GM18868 (cell line): Measurements from ENCODE around the gene SSRP1.
A peak's percentile ranks its signal among the peaks of the same experiment; 100 is the strongest.

Experiments used
- ATAC-seq: cut with Tn5 transposase; IDR thresholded peaks from one replicate; pipeline ENCODE4 v1.9.1; 2021; ENCODE audit warnings: mild to moderate bottlenecking, moderate library complexity; ENCODE audit not compliant: unreplicated experiment

The SSRP1 gene

DNA sequence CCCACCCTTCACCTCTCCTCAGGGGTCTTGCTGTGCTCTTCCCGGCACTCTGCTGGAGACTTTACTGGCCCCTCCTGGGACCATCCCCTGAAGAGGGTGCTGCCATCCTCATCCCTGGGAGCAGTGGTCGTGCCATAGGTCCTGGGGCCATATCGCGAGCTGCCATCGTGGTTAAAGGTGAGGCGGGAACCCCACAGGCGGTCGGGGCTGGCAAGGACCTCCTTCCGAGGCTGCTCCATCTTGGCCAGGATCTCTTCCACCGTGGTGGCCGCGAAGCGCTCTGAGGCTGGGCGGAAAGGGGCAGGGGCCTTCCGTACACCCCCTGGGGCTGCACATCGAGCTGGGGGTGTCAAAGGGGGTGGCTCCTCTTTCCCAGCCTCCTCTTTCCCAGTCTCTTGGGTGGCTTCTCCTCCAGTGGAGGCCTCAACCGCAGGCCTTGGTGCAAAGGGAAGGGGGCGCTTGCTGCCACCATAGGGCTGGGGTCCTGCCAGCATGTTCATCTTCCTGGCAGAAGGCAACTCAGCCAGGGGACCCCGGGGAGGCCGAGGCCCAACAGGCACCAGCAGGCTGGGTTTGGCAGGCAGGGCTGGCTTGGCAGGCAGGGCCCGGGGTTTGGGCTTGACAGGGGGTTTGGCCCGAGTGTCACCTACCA, 15.5 kb downstream of the SSRP1 start:
- ATAC-seq: no peak

- ATAC-seq: no peak
Measured at GRCh38 chr11:57318178-57318577, 17.5 kb downstream of the SSRP1 start.

- ATAC-seq: no peak
Measured at GRCh38 chr11:57316017-57316416, 19.7 kb downstream of the SSRP1 start.

DNA sequence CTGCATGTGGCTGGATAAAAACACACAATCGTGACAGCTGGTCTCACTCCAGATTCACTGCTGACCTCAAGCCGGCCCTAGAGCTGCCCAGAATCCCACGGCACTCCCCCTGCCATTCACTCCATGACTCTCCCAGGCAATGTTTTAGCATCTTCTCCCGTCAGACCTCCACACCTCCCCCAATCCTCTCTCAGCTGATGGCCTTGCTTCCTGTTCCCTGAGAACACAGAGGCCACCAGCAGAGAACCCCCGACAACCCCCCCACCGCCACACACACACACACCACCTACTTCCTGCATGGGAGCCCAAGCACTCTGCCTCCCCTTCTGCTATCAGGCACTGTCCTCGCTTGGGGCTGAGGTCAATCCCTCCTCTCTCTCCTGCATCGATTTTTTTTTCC, 20.2 kb downstream of the SSRP1 start:
- ATAC-seq: no peak

GRCh38 chr11:57314221-57314973, 21.3 kb downstream of the SSRP1 start:
- no peak for ATAC-seq

- no peak for ATAC-seq
Measured at GRCh38 chr11:57313788-57314135, 21.9 kb downstream of the SSRP1 start.

GRCh38 chr11:57313071-57313787, 22.5 kb downstream of the SSRP1 start:
- ATAC-seq: no peak

DNA sequence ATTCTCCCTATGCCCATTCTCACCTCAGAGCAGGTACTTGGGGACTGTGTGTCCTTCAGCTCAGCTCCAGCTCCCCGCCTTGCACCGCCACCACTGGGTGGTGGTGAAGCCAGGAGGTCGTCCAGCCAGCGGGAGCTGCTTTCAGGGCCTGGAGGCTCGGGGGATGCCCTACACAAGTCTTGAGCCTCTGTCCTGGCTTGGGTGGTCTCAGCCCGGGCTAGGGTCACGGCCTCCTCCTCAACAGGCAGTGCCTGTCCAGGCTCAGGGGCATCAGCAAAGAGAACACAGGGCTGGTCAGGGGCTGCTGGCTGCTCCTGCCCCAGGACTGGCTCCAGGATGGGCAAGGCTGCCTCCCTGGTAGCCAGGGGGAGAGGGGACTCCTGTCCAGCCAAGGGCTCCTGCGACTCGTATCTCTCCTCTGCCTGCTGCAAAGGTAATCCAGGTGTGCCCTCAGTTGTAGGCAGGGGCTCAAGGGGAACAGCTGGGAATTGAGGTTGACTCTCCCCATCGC, 23.1 kb downstream of the SSRP1 start:
- ATAC-seq: no peak

DNA sequence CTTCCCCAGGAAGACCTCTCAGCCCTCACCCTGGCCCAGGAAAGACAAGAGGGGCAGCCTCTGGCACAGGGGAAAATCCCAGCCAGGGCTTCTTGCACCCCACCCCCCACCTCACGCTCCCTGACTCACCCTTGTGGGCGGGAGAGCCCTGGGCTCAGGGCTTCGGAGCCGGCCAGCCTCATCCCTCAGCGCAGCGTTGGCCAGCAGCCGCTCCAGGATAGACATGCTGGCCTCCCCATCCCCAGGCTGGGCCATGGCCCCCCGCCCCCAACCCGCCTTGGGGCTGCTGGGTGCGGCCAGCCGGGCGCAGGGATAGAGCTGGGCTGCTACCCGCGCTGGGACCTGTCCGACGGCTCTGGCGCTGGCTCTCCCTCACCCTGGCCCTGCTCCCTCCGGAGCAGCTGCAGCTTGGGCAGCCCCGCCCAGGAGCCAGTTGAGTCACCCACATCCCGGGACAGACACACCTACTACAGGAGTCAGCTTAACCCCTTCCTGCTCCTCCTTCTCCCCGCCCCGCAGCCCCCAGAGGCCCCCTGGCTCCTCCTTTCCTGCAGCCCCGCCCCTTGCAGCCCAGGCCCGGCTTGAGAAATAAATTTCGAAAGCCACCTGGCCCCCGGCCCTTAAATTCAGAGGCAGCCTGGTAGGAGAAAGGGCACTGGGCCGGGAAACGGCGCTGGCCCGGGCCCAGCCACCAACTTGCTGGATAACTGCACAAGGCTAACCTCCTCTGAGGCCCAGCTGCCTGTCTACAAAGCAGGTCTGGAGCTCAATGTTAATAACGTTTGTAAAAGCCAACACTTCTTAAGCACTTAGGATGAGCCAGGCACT, 24.4 kb downstream of the SSRP1 start:
- peak; percentile 95 for ATAC-seq

GRCh38 chr11:57310630-57311086, 25.0 kb downstream of the SSRP1 start:
- ATAC-seq: no peak

DNA sequence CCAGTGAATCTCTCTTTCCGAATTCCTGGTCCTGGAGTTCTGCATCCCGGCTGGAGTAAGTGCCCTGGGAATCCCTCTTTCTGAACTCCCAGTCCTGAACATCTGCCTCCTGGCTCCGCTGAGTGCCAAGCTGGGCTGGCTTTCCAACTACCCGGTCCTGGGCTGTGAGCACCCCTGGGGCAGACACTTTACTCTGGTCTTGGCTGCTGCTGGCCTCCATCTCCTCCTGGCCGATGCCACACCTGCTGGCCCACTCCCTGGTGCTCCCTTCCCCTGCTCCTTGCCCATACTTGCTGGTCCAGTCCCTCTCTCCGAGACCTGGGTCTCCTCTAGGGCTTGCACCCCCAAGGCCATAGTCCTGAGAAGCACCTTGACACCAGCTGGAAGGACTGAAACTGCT, 25.6 kb downstream of the SSRP1 start:
- no peak for ATAC-seq

- ATAC-seq: no peak
Measured at GRCh38 chr11:57309106-57310059, 26.3 kb downstream of the SSRP1 start.

DNA sequence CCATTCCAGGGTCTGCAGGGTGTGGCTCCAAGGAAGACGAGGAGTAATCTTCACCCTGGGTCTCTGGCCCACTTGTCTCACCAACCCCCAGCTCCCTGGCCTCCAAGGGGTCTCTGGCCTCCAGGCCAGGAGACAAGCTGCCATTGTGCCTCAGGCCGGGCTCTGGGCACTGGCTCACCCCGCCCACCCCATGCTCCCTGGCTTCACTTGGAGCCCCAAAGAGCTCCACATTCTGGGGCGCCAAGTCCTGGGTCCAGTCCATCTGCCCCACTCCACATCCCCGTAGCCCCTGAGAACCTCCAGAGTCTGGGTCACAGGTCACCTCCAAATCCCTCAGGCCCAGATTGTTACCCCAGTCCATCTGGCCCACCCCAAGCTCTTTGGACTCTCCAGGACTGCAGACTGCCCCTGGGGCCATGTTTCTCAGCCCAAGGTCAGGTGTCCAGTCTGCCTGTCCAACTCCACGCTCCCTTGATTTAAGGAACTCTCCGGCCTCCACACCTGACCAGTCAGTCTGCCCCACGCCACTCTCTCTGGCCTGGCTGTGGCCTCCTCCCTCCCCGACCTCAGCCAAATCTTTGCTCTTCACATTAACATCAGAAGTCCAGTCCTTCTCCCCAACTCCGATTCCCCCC, 27.1 kb downstream of the SSRP1 start:
- no peak for ATAC-seq

DNA sequence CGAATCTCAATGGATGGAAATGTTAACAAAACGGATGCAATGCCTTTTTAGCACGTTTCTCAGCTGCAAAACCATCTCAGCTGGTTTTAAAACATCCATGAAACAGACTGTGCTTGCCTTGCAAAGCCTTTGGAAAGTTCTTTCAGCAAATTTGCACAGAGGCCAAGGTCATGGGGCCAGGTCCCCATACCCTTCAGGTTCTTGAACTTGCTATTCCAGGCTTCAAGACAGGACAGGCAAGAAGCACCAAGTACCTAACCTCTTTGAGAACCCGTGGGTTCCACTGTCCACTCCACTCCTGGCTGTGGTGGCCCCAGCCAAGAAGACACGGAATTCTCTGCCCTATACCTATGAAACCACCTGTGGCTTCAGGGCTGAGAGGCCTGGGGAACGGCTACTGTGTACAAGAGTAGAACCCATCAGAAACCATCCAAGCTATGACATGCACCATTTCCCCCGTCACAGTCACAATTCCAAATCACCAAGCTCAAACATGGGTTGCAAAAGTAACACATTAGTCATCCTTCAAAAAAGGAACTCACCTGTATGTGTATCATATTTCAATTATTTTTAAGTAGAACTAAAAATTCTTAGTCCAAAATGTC, 27.9 kb downstream of the SSRP1 start:
- ATAC-seq: no peak

GRCh38 chr11:57306940-57307565, 28.6 kb downstream of the SSRP1 start:
- no peak for ATAC-seq

GRCh38 chr11:57306161-57306876, 29.4 kb downstream of the SSRP1 start:
- no peak for ATAC-seq

DNA sequence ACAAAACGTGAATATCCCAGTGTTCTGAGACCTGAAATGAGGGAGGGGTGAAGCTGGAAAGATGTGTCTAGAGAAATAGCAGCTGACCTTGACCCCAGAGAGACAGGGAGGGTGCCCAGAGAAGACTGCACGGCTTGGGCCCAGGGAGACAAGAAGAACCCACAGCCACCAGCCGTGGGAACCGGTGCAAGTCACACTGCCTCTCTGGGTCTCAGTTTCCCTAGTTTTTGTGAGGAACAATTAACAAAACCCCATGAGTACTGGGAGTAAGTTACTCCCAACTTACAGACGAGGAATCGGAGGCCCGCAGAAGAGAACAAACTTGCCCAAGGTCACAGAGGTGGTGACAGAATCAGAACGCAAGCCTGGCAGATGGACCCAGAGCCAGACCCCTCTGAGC, 30.2 kb downstream of the SSRP1 start:
- no peak for ATAC-seq
